ENCODE results near the gene FBXO28.

FBXO28 gene

DNA sequence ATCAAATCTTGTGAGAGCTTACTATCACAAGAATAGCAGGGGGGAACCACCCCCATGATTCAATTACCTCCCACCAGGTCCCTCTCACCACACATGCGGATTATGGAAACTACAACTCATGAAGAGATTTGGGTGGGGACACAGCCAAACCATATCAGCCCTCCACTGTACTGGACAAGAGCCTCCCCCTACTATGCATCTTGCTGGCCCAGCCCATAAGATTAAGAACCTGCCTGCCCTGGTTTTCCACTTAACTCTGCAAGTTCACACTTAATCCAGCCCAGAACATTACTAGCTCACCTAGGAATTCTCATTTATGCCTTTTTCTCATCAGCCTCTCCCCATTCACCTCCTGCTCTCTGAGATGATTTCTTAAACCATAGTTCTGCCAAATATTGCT, 18.0 kb upstream of the FBXO28 start:
- no peak for DNase-seq (ENCODE audit: low read depth in 2 of 2)

DNA sequence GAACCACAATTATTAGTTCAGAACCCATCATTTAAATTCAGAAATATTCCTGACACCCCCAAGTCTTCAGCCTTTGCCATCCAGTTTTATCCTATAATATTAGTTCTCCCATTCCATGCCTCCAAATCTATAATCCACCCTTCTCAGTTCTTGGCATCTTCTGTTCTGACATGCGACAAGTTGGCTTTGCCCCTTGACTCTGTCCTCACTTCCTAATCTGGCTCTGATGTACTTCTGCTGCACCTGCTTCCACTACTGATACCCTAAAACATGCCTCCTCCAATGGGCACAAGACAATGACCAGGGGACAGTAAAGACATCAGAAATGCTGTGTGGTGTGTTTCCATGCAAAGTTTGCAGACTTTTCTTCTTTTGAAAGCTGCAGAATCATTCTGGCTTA, 17.1 kb upstream of the FBXO28 start:
- no peak for DNase-seq (ENCODE audit: low read depth in 2 of 2)

DNA sequence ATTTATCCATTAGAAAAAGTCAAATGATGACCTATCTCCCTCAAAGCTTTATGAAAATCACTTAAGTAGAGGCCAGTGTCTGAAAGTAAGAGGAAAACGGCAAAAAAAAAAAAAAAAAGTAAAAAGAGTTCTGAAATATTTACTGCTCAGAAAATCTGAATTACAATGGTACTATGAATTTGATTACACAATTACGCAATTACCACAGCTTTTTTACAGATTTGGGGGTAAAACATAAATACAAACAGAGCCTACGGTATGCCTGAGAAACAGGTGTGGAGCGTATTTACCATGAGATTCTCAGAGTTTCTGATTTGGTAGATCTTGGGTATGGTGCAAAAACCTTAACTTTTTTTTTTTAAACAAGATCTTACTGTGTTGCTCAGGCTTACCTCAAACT, 15.9 kb upstream of the FBXO28 start:
- no peak for DNase-seq (ENCODE audit: low read depth in 2 of 2)

DNA sequence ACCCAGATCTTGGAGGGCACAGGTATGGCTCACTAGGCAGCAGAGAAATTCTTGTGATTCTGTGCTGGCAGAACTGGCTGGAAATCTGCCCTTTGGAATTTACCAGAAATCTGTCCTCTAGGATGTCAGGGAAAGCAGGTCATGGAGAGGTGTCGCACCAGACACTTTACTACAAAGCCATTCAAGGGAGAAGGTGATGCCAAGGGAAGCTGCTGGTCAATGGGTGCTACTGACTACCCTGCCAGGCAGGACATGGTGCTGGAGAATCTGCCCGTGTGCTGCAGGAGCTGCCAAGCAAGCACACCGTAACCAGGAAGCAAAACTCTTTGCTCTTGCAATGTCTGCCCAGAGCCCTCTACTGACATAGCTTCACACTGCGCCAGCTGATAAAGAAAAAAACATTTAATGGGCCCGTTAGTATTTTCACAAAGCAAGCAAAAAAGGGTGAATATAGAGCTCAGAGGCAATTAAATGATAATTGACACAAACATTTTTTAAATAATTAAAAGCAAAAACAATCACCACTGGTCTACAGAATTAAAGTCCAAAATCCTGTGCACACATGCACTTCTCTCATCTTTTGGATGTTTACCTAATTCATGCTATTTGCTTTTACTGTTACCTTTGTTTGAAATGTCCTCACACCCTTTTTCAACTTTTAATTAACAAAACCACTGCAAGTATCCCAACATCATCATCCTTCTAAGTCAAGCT, 7.2 kb upstream of the FBXO28 start:
- DNase-seq (ENCODE audit: low read depth in 2 of 2), result no peak

DNA sequence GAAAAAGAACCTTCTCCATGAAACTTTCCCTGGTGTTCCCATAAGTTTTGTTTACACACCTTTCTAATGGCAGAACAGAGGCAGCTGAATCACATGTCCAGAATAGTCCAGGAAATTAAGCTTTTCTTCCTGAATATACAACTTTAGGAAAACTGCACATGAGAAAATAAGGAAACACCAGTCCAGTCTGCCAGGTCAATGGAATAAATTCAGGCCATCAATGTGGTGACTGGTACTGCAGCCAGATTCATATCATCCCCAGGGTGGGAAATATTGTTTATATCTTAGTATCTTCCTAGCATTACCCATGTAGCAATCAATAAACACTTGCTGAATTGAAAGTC, 6.7 kb upstream of the FBXO28 start:
- no peak for DNase-seq (ENCODE audit: low read depth in 2 of 2)

DNA sequence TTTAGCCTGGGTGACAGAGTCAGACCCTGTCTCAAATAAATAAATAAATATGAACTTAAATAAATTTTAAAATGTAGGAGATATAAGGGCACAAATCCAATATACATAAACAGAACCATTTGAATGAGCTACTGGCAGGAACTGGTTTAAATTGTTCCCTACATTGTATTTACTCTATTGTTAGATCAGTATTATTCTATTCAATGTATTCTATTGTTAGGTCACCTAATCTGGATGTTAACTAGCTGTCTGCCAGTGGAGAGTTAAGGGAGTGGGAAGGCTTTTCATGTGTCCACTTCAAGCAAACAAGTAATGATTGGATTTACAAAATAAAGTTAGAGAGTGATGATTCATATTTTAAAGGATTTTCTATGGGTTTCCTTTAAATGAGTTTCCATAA, 4.9 kb upstream of the FBXO28 start:
- DNase-seq (ENCODE audit: low read depth in 2 of 2), result no peak

DNA sequence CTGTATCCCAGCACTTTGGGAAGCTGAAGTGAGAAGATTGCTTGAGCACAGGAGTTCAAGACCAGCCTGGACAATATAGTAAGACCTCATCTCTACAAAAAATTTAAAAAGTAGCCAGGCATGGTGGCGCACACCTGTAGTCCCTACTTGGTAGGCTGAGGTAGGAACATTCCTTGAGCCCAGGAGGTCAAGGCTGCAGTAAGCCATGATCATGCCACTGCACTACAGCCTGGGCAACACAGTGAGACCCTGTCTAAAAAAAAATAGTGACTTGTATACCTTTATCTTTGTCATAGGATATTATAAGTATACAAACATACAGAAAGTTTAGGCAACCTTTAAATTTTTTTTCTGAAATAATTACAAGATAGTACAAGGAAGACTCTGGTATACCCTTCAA, 3.9 kb upstream of the FBXO28 start:
- DNase-seq (ENCODE audit: low read depth in 2 of 2), result no peak

DNA sequence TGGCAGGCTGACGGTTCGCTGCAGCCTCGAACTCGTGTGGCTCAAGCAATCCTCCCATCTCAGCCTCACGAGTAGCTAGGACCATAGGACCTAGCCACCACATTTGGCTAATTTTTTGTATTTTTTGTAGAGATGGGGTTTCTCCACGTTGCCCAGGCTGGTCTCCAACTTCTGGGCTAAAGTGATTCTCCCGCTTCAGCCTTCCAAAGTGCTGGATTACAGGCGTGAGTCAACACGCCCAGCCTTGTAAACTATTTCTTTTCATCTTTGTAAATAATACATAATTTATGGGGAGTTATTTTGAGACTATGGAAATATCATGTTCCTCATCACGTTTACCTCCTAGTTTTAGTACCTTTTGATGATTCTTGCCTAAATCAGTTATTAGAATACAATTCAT, 906 bp upstream of the FBXO28 start:
- no peak for DNase-seq (ENCODE audit: low read depth in 2 of 2)

DNA sequence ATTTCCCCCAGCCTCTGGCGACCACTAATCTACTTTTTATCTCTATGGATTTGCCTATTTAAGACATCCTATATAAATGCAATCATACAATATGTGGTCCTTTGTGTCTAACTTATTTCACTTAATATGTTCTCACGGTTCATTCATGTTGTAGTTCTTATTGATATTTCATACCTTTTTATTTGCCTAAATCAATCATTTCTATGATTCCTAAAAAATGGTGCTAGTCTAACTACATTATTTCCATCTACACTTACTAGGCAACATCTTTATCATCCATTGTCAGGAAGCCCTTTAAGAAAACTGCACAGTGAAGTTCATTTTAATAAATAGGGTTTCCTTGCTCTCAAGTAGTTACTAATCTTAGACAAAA, 380 bp upstream of the FBXO28 start:
- no peak for DNase-seq (ENCODE audit: low read depth in 2 of 2)

DNA sequence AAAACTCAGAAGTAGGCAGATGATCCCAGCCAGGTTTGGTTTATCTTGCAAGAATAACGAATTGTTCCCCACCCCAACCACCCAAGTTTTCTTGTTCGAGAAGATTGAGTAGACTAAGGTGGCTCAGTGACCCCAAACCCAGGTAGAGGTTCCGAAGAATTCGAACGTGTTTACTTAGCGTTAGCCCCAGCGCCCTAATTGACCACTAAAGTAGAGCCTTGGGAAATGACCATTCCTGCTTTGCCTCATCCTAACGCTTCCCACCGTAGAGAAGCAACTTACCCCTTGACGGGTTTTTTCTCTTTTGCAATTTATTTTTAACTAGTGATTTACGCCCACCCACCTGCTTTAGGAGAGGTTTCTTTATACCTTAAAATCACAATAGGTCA, 870 bp downstream of the FBXO28 start:
- DNase-seq (ENCODE audit: low read depth in 2 of 2), result no peak

DNA sequence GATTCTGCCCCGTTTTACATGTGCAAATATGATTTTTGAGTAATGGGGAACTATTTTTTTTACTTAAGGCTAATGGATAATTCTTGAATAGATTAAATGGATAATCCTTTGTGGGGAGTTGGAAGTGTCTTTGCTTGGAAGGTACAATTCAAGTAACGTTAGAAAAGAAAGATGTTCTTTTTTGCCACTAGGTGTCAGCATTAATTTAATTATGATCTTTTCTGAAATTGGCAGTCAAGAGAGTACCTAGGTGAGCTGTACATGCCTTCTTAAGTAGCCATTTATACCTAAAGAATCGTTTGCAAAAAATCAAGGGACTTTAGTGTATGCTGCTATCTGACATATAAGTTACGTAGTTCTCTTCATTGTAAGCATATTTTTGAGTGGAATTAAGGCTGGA, 2.2 kb downstream of the FBXO28 start:
- no peak for DNase-seq (ENCODE audit: low read depth in 2 of 2)

DNA sequence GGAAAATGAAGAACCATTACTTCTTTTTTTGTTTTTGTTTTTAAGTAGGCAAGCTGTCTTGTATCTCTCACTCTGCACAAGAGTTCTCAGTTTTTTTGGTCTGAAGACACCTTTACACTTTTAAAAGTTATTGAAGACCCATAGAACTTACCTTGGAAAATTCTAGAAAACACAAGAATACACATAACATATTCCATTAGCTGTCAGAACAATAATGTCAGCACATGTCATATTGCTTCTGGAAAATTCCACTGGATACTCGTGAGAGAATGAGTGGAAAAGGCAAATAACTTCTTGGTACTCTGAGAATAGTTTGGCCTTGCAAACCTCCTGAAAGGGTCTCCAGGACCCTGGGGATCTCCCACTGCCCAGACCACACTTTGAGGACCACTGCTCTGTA, 4.8 kb downstream of the FBXO28 start:
- no peak for DNase-seq (ENCODE audit: low read depth in 2 of 2)

DNA sequence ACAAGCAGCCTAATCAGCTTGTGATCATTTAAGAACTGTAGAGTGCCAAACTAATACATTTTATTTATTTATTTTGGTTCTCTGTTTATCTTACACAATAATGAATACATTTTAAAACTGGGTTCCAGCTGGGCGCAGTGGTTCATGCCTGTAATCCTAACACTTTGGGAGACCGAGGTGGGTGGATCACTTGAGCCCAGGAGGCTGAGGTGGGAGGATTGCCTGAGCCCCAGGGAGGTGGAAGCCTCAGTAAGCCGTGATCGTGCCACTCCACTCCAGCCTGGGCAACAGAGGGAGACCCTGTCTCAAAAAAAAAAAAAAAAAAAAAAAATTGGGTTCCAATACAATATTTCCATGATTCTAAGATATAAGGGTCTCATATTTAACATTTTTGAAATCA, 9.2 kb downstream of the FBXO28 start:
- no peak for DNase-seq (ENCODE audit: low read depth in 2 of 2)

DNA sequence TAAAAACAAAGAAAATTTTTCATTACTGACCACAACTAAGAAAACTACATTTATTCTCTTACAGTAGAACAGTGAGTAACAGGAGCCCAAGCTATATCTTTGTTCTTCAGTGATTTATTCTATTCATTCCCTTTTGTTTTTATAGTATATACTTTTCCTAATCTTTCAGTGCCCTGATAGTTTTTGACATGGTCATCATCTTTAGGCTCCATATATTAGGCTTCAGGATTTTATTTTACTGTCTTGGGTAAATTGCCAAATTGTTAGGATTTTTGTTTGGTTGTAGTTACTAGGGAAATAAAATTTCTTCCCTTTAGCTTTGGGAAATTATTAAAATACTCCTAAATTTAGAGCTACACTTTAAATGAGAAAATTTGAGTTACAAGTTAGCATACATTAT, 10.3 kb downstream of the FBXO28 start:
- DNase-seq (ENCODE audit: low read depth in 2 of 2), result no peak

DNA sequence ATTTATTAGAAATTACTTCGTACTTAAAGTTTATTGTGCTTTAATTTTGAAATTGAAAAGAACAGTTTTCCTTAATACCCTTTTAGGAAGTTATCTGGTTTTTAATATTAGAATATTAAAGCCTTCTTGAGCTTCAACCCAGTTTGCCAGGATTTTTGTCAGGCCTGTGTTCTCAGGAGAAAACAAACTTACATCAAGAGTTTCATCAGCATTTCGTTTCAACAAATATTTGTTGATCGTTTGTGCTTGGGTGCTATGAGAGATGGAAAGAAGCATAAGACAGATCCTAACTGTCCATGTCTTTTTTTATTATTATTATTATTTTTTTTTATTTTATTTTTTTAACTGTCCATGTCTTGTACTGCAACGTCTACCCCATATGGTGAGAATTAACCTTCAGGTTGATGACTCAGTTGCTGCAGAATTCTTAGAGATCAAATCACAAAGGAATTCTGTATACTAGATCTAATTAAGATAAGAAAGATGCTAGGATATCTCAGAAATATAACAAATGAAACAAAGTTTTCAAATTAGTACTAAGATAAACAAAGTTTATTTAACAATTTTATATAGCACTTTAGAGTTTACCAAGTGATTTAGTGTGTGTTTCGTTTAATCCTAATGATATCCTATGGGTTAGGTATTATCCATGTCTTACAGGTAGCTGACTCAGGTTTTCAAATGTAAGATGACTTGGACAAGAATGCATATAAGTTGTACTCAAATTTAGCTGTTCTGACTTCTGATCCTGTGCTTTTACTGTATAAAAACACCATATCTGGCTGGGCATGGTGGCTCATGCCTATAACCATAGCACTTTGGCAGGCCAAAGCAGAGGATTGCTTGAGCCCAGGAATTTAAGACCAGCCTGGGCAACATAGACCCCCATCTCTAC, 14.3 kb downstream of the FBXO28 start:
- no peak for DNase-seq (ENCODE audit: low read depth in 2 of 2)

DNA sequence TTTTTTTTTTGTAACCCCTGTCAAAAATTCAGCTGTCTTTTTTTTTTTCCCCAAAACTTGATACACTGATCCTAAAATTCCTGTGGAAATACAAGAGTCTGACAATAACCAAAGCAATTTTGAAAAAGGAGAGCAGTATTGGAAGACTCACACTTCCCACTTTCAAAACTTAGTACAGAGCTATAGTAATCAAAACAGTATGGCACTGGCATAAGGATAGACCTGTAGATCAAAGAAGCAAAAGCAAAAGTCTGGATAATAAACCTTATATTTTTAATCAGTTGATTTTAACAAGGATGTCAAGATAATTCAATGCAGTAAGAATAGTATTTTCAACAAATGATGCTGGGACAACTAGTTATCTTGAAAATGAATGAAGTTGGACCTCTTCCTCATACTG, 17.3 kb downstream of the FBXO28 start:
- DNase-seq (ENCODE audit: low read depth in 2 of 2), result no peak

DNA sequence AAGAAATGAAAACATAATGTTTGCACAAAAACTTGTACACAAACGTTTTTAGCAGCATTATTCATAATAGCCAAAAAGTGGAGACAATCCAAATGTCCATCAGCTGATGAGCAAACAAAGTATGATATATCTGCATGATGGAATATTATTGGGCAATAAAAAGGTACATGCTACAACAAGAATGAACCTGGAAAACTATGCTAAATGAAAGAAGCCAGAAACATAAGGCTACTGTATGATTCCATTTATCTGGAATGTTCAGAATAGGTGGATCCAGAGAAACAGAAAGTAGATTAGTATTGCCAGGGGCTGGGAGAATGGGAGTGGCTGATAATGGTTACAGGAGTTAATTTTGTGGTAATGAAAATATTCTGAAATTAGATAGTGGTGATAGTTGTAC, 19.0 kb downstream of the FBXO28 start:
- DNase-seq (ENCODE audit: low read depth in 2 of 2), result no peak

DNA sequence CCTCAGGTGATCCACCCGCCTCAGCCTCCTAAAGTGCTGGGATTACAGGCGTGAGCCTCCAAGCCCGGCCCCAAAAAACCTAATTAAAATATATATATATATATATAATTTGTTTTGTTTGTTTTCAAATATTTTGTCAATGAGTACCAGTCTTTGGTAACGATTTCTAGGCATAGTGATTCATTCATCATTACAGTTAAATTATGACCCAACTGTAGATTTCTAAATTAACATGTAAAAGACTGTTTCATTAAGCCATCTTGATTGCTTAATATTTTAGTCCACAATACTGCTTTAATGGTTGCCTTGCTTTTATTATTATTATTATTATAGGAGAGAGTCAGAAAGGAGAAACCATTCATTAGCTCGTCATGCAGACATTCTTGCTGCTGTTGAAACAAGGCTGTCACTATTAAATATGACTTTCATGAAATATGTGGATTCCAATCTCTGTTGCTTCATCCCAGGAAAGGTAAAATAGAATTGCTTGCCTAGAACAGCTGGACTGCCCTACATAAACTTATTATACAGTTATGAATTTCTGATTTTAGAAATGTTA, 19.9 kb downstream of the FBXO28 start:
- DNase-seq (ENCODE audit: low read depth in 2 of 2), result no peak

DNA sequence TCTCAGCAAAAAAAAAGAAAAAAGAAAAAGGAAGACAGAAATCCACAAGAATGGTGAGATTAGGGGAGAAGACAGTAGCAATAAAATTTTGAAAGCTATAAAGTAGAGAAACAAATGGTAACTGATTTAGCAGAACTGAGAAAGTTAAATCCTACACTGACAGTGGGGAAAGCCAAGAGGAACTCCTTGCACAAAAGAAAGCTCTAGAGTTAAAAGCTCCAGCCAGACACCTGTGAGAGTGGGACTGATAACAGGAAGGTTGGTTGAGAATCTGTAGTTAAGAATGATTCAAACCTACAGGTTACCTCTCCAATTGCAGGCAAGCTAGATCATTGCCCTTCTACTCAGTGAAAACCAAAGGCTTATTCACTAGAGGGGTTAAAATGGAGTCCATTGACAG, 23.6 kb downstream of the FBXO28 start:
- DNase-seq (ENCODE audit: low read depth in 2 of 2), result no peak

DNA sequence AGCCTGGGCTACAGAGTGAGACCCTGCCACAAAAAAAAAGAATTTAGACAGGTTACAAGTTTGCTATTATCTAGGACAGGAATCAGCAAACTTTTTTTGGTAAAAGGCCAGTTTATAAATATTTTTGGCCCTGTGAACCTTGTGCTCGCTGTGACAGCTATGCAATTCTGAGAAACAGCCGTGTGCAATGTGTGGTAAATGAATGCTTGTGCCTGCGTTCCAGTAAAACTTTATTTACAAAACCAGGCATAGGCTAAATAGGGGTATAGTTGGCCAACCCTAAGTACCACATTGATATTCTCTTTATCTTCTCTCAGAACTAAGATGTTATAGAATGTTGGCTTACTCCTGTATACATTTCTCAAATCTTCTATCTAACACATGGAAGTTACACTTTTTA, 24.3 kb downstream of the FBXO28 start:
- DNase-seq (ENCODE audit: low read depth in 2 of 2), result no peak

DNA sequence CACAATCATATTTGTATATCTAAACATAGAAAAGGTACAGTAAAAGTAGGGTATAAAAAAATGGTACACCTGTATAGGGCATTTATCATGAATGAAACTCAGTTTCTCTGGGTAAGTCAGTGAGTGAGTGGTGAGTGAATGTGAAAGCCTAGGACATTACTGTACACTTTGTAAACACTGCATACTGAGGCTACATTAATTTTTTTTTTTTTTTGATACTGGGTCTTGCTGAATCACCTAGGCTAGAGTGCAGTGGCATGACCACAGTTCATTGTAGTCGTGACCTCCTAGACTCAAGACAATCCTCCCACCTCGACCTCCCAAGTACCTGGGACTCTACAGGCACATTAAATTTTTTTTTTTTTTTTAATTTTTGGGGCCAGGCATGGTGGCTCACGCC, 27.8 kb downstream of the FBXO28 start:
- DNase-seq (ENCODE audit: low read depth in 2 of 2), result no peak

DNA sequence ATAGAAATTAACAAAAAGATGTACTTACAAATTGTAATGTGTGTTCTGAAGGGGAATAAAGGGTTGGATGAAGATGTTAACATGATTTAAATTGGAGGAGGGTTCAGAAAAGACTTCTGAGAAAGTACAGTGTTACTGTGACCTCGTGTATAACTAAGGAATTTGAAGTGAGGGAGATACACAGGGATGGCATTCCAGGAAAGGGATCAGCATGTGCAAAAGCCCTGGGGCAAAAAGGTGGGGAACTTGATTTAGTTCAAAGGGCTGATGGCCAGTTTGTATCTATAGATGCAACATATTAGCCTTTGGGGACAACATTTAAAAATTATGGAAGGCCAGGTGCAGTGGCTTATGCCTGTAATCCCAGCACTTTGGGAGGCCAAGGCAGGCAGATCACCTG, 35.8 kb downstream of the FBXO28 start:
- DNase-seq (ENCODE audit: low read depth in 2 of 2), result no peak

DNA sequence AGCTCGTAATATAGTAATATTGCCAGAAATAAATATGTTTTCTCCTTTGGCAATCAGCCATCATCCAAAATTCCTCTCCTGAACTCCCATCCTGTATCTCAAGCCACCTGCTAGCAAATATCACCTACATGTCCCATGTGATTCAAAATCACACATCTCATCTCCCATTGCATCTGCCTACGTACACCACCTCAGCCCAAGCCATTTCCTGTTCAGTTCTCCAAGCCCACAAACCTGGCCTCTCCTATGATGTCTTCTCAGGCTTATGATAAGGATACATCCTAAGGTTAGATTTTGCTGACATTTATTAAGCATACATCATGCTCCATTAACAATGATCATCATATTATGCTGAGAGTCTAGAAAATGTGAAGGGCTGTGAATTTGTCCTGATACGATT, 37.2 kb downstream of the FBXO28 start:
- no peak for DNase-seq (ENCODE audit: low read depth in 2 of 2)

Data from stimulated activated CD8-positive, alpha-beta memory T cell treated with anti-CD3 and anti-CD28 coated beads, Interleukin-15, amount 100 ng/mL, for 48 hours (primary cell).